Keratinocyte (primary cell): ENCODE measurements around the gene OSBPL5. TPM values are rescaled to one million over a fixed set of nuclear protein-coding genes. Genes with fewer than 3 reads are reported as not detected.

ENCODE experiments used
- DNase-seq: peaks from one replicate; pipeline ENCODE4 v3.0.0-alpha.2; 2011; ENCODE audit warnings: low read depth, missing footprints, low spot score
- FAIRE-seq: peaks from 2 replicates; lab custom pipeline; 2011; peaks lifted over from hg19 to GRCh38; lab: Jason Lieb, UNC
- H2AFZ ChIP-seq: 2 replicates; pipeline ENCODE4 v1.6.0; 2012; ENCODE audit warnings: low read length, control low read depth, inconsistent platforms; ENCODE audit not compliant: control insufficient read depth
- H3K27ac ChIP-seq: 2 replicates; pipeline ENCODE4 v1.5.1; 2011; ENCODE audit warnings: low read length; ENCODE audit not compliant: control insufficient read depth, insufficient read depth
- H3K27me3 ChIP-seq: 3 replicates; pipeline ENCODE4 v1.6.0; 2011; ENCODE audit warnings: low read length; ENCODE audit not compliant: control insufficient read depth, insufficient read depth; ENCODE audit errors: extremely low read depth
- H3K36me3 ChIP-seq, 2 experiments: 2 replicates in 1 of 2; 3 replicates in 1 of 2; pipeline ENCODE4 v1.5.1; 2011; ENCODE audit warnings: low read length in 2 of 2, mild to moderate bottlenecking in 1 of 2; ENCODE audit not compliant: control insufficient read depth in 2 of 2, insufficient read depth in 2 of 2; ENCODE audit errors: extremely low read depth in 1 of 2
- H3K4me1 ChIP-seq: 3 replicates; pipeline ENCODE4 v1.5.1; 2011; ENCODE audit warnings: low read length; ENCODE audit not compliant: control insufficient read depth, insufficient read depth; ENCODE audit errors: extremely low read depth
- H3K4me2 ChIP-seq: 3 replicates; pipeline ENCODE4 v1.6.0; 2011; ENCODE audit warnings: low read depth, low read length; ENCODE audit not compliant: control insufficient read depth, insufficient read depth; ENCODE audit errors: extremely low read depth
- H3K4me3 ChIP-seq, 3 experiments: fragments of 200-600 bp in 1 of 3; sonication (generic) in 1 of 3; 2 replicates in 2 of 3; 3 replicates in 1 of 3; pipeline ENCODE4 v1.5.1; 2011 to 2016; ENCODE audit warnings: low read length in 3 of 3, mild to moderate bottlenecking in 3 of 3, control low read depth in 2 of 3, inconsistent platforms in 1 of 3, low read depth in 1 of 3, mixed read lengths in 1 of 3, mixed run types in 1 of 3, moderate library complexity in 1 of 3; ENCODE audit not compliant: control insufficient read depth in 2 of 3, insufficient read depth in 2 of 3; ENCODE audit errors: extremely low read depth in 1 of 3
- H3K79me2 ChIP-seq: 2 replicates; pipeline ENCODE4 v1.6.0; 2012; ENCODE audit warnings: low read length; ENCODE audit not compliant: control insufficient read depth, insufficient read depth
- H3K9ac ChIP-seq: 3 replicates; pipeline ENCODE4 v1.6.0; 2011; ENCODE audit warnings: low read length; ENCODE audit not compliant: control insufficient read depth, insufficient read depth; ENCODE audit errors: extremely low read depth
- H3K9me1 ChIP-seq: 3 replicates; pipeline ENCODE4 v1.6.0; 2011; ENCODE audit warnings: low read length; ENCODE audit not compliant: control insufficient read depth, insufficient read depth; ENCODE audit errors: extremely low read depth
- H3K9me3 ChIP-seq: 2 replicates; pipeline ENCODE4 v1.5.1; 2012; ENCODE audit warnings: low read depth, low read length; ENCODE audit not compliant: control insufficient read depth
- H4K20me1 ChIP-seq: 3 replicates; pipeline ENCODE4 v1.6.0; 2011; ENCODE audit warnings: low read length; ENCODE audit not compliant: control insufficient read depth, insufficient read depth; ENCODE audit errors: extremely low read depth
- CTCF ChIP-seq, 3 experiments: IDR thresholded peaks in 1 of 3; conservative IDR thresholded peaks in 1 of 3; optimal IDR thresholded peaks in 1 of 3; 2 replicates in 2 of 3; 3 replicates in 1 of 3; pipeline versions ENCODE3 to v1.5.1; 2011; ENCODE audit warnings: low read length in 3 of 3, mild to moderate bottlenecking in 3 of 3, moderate library complexity in 2 of 3, control low read depth in 1 of 3, inconsistent platforms in 1 of 3; ENCODE audit not compliant: insufficient read depth in 2 of 3; ENCODE audit errors: extremely low read depth in 1 of 3
- EZH2 ChIP-seq: IDR thresholded peaks from one replicate; pipeline ENCODE4 v1.6.1; 2012; ENCODE audit warnings: inconsistent platforms, mild to moderate bottlenecking, low read length, moderate library complexity
- dilution Hi-C: fragments of 300-500 bp; cut with MboI; formaldehyde crosslinking; loops from one replicate; pipeline ENCODE4 v1.7.0; 2020; ENCODE audit warnings: low sequenced_read_pairs; ENCODE audit not compliant: extremely low pct_ligation_motif_present
- polyA plus RNA-seq, 5 experiments: library from polyadenylated mRNA; depleted of rRNA in 3 of 5; stranded (reverse) in 3 of 5; stranded (forward) in 1 of 5; unstranded in 1 of 5; fragments of >200 nt; gene quantifications; 1 replicate in 1 of 5; 2 replicates in 3 of 5; 3 replicates in 1 of 5; pipeline versions ENCODE4 v1.2.1 to v1.2.3, GENCODE V29; 2011 to 2012; ENCODE audit warnings: missing spikeins in 2 of 5, low read depth in 1 of 5, low replicate concordance in 1 of 5

The OSBPL5 gene
- polyA plus RNA-seq, 1 donor (not counting 4 experiments of a cell fraction or from before 2014, with no cell fraction given): 3.0 TPM

GRCh38 chr11:3103076-3103475, 62.0 kb downstream of the OSBPL5 start:
- Histone ChIP-seq H3K9me3 (no peaks in the 10 kb centered on the region), H3K36me3 (peaks cover 0 to 3% of the 10 kb centered on the region in 2 experiments), H4K20me1 (no peaks in the 10 kb centered on the region), H3K9ac (no peak overlapping the region), H3K79me2 (no peaks in the 10 kb centered on the region), H3K9me1 (no peaks in the 10 kb centered on the region), H3K4me2 (no peak overlapping the region), H3K4me3 (no peak overlapping the region), H3K27ac (no peak overlapping the region), H3K4me1 (no peaks in the 10 kb centered on the region), H3K27me3 (no peaks in the 10 kb centered on the region), H2AFZ (no peak overlapping the region)
- DNase-seq (no peak), FAIRE-seq (no peak)
- TF ChIP-seq CTCF (optimal IDR thresholded peaks at IDR 0.05 in 1 of 3, IDR thresholded peaks at IDR 0.05 in 1 of 3, conservative IDR thresholded peaks at IDR 0.05 in 1 of 3; ENCODE audit: extremely low read depth in 1 of 3, insufficient read depth in 2 of 3, low read length in 3 of 3): no peak
- no peak for TF ChIP-seq EZH2
- dilution Hi-C loops: no loop called here

GRCh38 chr11:3102641-3102921, 62.5 kb downstream of the OSBPL5 start:
- H3K9me3 ChIP-seq: no peaks in the 10 kb centered on the region
- peaks cover 0 to 3% of the 10 kb centered on the region in 2 experiments for H3K36me3 ChIP-seq
- DNase-seq (no peak), FAIRE-seq (no peak)
- no peaks in the 10 kb centered on the region for H3K79me2 ChIP-seq
- no peak overlapping the region for H2AFZ ChIP-seq
- H3K27ac ChIP-seq: no peak overlapping the region
- TF ChIP-seq EZH2 (no peak), CTCF (optimal IDR thresholded peaks at IDR 0.05 in 1 of 3, IDR thresholded peaks at IDR 0.05 in 1 of 3, conservative IDR thresholded peaks at IDR 0.05 in 1 of 3; ENCODE audit: extremely low read depth in 1 of 3, insufficient read depth in 2 of 3, low read length in 3 of 3) (no peak)
- no peak overlapping the region for H3K9ac ChIP-seq
- dilution Hi-C loops: no loop called here
- H3K4me1 ChIP-seq: no peaks in the 10 kb centered on the region
- no peaks in the 10 kb centered on the region for H3K27me3 ChIP-seq
- H3K4me2 ChIP-seq: no peak overlapping the region
- H4K20me1 ChIP-seq: no peaks in the 10 kb centered on the region
- H3K4me3 ChIP-seq: no peak overlapping the region
- H3K9me1 ChIP-seq: no peaks in the 10 kb centered on the region
